Glutamatergic neuron (in vitro differentiated cells): ENCODE results near the gene BNIP1. TPM values are rescaled to one million over a fixed set of nuclear protein-coding genes. Genes with fewer than 3 reads are reported as not detected.

Source experiments
- DNase-seq: peaks from one replicate; pipeline ENCODE4 v3.0.0; 2022
- H3K27ac Mint-ChIP-seq: one replicate; pipeline ENCODE4 v1.8.0; 2020; ENCODE audit warnings: mild to moderate bottlenecking, mixed read lengths, inconsistent platforms; ENCODE audit not compliant: unreplicated experiment
- H3K27me3 Mint-ChIP-seq: one replicate; pipeline ENCODE4 v1.8.0; 2020; ENCODE audit warnings: mild to moderate bottlenecking, moderate library complexity, mixed read lengths, inconsistent platforms; ENCODE audit not compliant: unreplicated experiment
- H3K36me3 Mint-ChIP-seq: one replicate; pipeline ENCODE4 v1.8.0; 2020; ENCODE audit warnings: mild to moderate bottlenecking, mixed read lengths, inconsistent platforms; ENCODE audit not compliant: unreplicated experiment
- H3K4me1 Mint-ChIP-seq: one replicate; pipeline ENCODE4 v1.8.0; 2020; ENCODE audit warnings: mild to moderate bottlenecking, low read depth, mixed read lengths, inconsistent platforms; ENCODE audit not compliant: unreplicated experiment
- H3K4me3 Mint-ChIP-seq: one replicate; pipeline ENCODE4 v1.8.0; 2020; ENCODE audit warnings: mild to moderate bottlenecking, mixed read lengths, inconsistent platforms; ENCODE audit not compliant: unreplicated experiment
- H3K9me3 Mint-ChIP-seq: one replicate; pipeline ENCODE4 v1.8.0; 2020; ENCODE audit warnings: mild to moderate bottlenecking, moderate library complexity, mixed read lengths, inconsistent platforms; ENCODE audit not compliant: unreplicated experiment
- total RNA-seq: library from RNA; stranded (reverse); fragmentation: NEBNext Ultra II Directional; extraction: Animal tissue kit (Norgen Biotek cat#: 25700); gene quantifications from one replicate; pipeline ENCODE4 v1.2.1, GENCODE V29; 2021; ENCODE audit not compliant: unreplicated experiment
- TF ChIP-seq, protein P1 (sequence below): fragments of 200-600 bp; sonication (generic); IDR thresholded peaks from one replicate; pipeline ENCODE4 v1.5.0; 2021; ENCODE audit not compliant: partially characterized antibody, unreplicated experiment

The BNIP1 gene
- total RNA-seq, 1 donor from 2014 or later, result 12.5 TPM

DNA sequence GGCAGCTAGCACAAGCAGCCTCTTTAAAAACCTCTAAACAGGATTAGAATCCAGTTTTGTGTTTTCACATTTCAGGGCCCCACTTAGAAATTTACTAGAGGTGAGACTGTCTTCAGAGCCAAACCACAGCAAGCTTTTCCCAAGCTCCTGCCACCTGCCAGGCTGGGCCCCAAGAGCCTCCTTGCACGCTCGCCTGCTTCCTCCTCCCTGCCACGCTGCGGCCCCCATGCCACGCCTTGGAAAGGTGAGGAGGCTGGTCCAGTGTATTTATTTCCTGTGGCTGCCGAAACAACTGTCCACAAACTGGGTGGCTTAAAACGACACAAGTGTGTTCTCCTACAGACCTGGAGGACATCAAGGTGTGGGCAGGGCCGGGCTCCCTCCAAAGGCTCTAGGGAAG, 47.2 kb downstream of the BNIP1 start:
- Mint-ChIP-seq H3K27me3 (peaks cover 2% of the 10 kb centered on the region), H3K4me1 (no peaks in the 10 kb centered on the region), H3K9me3 (peaks cover 3% of the 10 kb centered on the region), H3K36me3 (no peaks in the 10 kb centered on the region), H3K4me3 (no peak overlapping the region), H3K27ac (no peak overlapping the region)
- TF ChIP-seq, protein P1, sequence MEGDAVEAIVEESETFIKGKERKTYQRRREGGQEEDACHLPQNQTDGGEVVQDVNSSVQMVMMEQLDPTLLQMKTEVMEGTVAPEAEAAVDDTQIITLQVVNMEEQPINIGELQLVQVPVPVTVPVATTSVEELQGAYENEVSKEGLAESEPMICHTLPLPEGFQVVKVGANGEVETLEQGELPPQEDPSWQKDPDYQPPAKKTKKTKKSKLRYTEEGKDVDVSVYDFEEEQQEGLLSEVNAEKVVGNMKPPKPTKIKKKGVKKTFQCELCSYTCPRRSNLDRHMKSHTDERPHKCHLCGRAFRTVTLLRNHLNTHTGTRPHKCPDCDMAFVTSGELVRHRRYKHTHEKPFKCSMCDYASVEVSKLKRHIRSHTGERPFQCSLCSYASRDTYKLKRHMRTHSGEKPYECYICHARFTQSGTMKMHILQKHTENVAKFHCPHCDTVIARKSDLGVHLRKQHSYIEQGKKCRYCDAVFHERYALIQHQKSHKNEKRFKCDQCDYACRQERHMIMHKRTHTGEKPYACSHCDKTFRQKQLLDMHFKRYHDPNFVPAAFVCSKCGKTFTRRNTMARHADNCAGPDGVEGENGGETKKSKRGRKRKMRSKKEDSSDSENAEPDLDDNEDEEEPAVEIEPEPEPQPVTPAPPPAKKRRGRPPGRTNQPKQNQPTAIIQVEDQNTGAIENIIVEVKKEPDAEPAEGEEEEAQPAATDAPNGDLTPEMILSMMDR, result no peak
- DNase-seq, result no peak

DNA sequence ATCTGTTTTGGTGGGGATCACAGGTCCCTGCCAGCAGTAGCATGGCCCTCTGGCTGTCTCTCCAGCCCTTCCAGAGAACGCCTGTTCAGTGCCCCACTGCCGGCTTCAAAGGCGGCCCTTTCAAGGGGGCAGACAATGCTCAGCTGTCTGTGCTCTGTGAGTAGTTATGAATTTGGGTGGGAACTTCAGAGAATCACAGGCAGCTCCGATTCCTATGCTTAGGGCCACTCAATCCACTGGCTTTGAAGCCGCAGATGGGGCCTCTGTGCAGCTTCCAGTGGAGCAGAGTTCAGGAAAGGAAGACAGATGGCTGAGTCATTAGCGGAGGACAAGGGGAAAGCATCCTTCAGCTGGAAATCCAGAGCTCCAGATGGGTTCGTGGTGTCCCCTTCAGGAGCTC, 48.2 kb downstream of the BNIP1 start:
- no peaks in the 10 kb centered on the region for H3K36me3 Mint-ChIP-seq
- H3K27me3 Mint-ChIP-seq, result peaks cover 6% of the 10 kb centered on the region
- H3K9me3 Mint-ChIP-seq, result peaks cover 3% of the 10 kb centered on the region
- DNase-seq, result no peak
- no peak overlapping the region for H3K4me3 Mint-ChIP-seq
- TF ChIP-seq, protein P1, result no peak
- H3K27ac Mint-ChIP-seq, result no peak overlapping the region
- H3K4me1 Mint-ChIP-seq, result no peaks in the 10 kb centered on the region

DNA sequence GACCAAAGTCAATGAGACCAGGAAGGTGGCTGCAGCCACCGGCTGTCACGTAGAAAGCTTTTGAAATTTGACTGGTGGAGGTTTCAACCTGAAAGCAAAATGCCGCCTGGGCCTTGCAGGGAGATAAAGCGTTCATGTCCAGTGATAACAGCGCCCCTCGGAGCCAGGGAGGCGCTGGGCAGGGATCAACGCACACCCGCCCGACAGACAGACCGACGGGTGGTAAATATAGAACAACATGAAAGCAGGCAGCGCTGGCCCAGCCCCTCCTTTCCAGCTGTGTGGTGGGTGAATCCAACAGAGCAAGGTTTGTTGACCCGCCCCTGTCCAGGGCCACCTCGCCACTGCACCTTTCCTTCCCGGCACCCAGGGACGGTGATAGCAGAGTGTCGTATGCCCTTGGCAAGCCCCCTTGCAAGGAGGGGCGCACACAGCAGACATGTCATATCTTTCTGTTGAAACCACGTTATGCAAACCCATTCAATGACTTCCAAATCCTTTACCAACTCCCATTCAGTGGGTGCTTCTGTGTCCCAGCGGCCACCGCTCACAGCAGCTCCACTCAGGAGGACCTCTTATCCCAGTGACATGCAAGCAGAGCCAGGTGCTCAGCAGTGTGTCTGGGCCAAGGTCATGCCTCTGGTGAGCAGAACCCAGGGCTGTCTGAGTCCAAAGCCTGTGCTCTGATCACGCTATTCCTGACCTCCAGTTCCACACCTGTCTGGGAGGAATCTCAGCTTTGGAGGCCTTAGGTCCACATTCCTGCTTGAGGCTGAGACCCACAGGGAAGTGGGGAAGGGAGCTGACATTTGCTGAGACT, 52.0 kb downstream of the BNIP1 start:
- H3K4me1 Mint-ChIP-seq, result no peaks in the 10 kb centered on the region
- H3K27ac Mint-ChIP-seq, result no peak overlapping the region
- TF ChIP-seq, protein P1, result no peak
- peaks cover 5% of the 10 kb centered on the region for H3K9me3 Mint-ChIP-seq
- H3K36me3 Mint-ChIP-seq, result peaks cover 5% of the 10 kb centered on the region
- H3K4me3 Mint-ChIP-seq, result no peak overlapping the region
- no peak for DNase-seq
- H3K27me3 Mint-ChIP-seq, result peaks cover 8% of the 10 kb centered on the region

DNA sequence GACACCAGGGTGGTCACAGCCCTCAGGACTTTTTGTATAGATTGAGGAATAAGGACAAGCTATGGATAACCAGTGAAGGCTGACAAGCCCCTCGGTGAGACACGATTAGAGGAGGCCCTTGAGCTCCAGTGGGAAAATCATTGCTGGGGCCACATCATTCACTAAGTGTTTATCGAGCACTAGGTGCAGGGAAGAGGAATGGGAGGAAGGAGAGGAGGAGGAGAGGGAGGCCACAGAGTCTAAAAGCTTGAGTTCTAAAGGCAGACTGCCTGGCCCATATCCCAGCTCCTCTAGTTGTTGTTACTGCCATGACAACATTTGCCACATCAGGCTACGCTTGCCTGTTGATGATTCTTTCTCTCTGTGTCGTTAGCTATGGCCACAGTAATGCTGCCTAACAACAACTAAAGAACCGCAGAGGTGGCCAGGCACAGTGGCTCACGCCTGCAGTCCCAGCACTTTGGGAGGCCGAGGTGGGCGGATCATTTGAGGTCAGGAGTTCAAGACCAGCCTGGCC, 53.1 kb downstream of the BNIP1 start:
- peaks cover 8% of the 10 kb centered on the region for H3K27me3 Mint-ChIP-seq
- H3K4me1 Mint-ChIP-seq, result peaks cover 2% of the 10 kb centered on the region
- TF ChIP-seq, protein P1, result no peak
- H3K36me3 Mint-ChIP-seq, result peaks cover 5% of the 10 kb centered on the region
- peaks cover 5% of the 10 kb centered on the region for H3K9me3 Mint-ChIP-seq
- no peak overlapping the region for H3K27ac Mint-ChIP-seq
- no peak overlapping the region for H3K4me3 Mint-ChIP-seq
- no peak for DNase-seq

DNA sequence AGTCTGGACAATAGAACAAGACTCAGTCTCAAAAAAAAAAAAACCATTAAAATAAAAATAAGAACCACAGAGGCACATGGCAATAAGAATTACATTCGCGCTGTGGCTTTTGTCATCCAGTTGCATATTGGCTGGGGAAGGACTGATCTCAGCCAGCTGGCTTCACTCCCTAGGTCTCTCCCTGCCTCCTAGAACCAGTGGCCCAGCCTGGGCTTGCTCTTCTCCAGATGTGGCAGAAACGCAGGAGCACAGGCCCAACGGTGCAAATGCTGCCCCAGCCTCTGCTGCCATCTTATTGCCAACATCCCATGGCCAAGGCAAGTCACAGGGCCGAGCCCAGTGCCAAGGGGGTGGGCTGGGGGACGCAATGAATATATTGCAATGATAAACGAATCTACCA, 53.7 kb downstream of the BNIP1 start:
- TF ChIP-seq, protein P1, result no peak
- H3K4me3 Mint-ChIP-seq, result no peak overlapping the region
- H3K9me3 Mint-ChIP-seq, result peaks cover 5% of the 10 kb centered on the region
- peaks cover 8% of the 10 kb centered on the region for H3K27me3 Mint-ChIP-seq
- DNase-seq, result no peak
- no peak overlapping the region for H3K27ac Mint-ChIP-seq
- peaks cover 5% of the 10 kb centered on the region for H3K36me3 Mint-ChIP-seq
- peaks cover 2% of the 10 kb centered on the region for H3K4me1 Mint-ChIP-seq
